Dendritic cell treated with granulocyte-macrophage colony-stimulating factor and Interleukin-4, amounts not matched to agents 40 ng/mL and 50 ng/mL, for 4 days (primary cell): Measurements from ENCODE around the gene NRARP.
A peak's percentile ranks its signal among the peaks of the same experiment; 100 is the strongest.

Experiments used
- H3K27ac Mint-ChIP-seq: one replicate; pipeline ENCODE4 v1.8.0; 2022; ENCODE audit warnings: mild to moderate bottlenecking, mixed read lengths
- H3K27me3 Mint-ChIP-seq: one replicate; pipeline ENCODE4 v1.8.0; 2022; ENCODE audit warnings: mild to moderate bottlenecking, mixed read lengths
- H3K36me3 Mint-ChIP-seq: one replicate; pipeline ENCODE4 v1.8.0; 2022; ENCODE audit warnings: low read depth, mixed read lengths
- H3K4me1 Mint-ChIP-seq: one replicate; pipeline ENCODE4 v1.8.0; 2022; ENCODE audit warnings: low read depth, mixed read lengths
- H3K4me3 Mint-ChIP-seq: one replicate; pipeline ENCODE4 v1.8.0; 2022; ENCODE audit warnings: mild to moderate bottlenecking, moderate library complexity, mixed read lengths
- H3K9me3 Mint-ChIP-seq: one replicate; pipeline ENCODE4 v1.8.0; 2022; ENCODE audit warnings: mixed read lengths
- intact Hi-C: fragments of 100-400 bp; cut with micrococcal nuclease; formaldehyde crosslinking; loops from one replicate; pipeline ENCODE4 v1.15.0; 2022

Gene NRARP

DNA sequence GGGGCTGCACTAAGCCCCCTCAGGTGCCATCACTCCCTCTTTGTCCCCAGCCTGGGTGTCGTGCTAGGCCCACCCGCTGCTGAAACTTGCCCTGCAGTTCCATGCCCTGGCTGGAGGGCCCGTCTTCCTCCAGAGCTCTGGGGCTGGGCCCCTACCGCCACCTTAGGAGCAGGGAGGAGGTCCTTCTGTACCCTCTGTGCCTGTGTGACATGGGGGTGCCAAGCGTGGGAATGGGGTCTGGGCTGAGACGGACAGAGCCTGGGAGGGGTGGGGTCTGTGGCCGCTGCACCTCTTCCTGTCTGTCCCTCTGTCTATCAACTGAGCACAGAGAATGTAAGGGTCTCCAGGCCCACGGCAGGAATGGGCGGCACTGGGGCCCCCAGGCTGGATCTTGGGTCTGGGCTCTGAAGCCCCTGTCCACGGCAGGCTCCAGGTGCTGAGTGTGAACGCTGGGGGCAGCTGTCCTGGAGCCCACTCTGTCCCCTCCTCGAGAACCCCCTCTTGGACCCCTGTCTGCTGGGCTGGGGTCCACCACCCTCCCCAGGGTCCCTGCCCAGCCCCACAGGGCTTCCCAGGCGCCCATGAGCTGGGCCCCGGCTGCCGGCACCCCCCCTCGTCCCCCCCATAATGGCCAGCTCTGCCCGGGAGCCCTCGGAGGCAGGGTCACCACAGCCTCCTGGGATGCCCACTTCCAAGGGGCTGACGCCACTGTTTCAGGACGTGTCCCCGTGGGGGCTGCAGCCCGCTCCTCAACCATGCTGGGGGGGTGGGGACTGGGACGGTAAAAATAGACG, 15.8 kb upstream of the NRARP start:
- no peaks in the 10 kb centered on the region for H3K36me3 Mint-ChIP-seq
- intact Hi-C loops = no loop called here
- no peak overlapping the region for H3K27ac Mint-ChIP-seq
- H3K9me3 Mint-ChIP-seq = no peaks in the 10 kb centered on the region
- peaks cover 58% of the 10 kb centered on the region for H3K27me3 Mint-ChIP-seq
- H3K4me3 Mint-ChIP-seq = no peak overlapping the region
- peaks cover 15% of the 10 kb centered on the region for H3K4me1 Mint-ChIP-seq

GRCh38 chr9:137317021-137317717, 15.1 kb upstream of the NRARP start:
- Mint-ChIP-seq H3K9me3 (no peaks in the 10 kb centered on the region), H3K36me3 (no peaks in the 10 kb centered on the region), H3K4me3 (no peak overlapping the region), H3K4me1 (peaks cover 15% of the 10 kb centered on the region), H3K27ac (peak overlapping the region; percentile 24), H3K27me3 (peaks cover 57% of the 10 kb centered on the region)
- intact Hi-C loops = no loop called here

DNA sequence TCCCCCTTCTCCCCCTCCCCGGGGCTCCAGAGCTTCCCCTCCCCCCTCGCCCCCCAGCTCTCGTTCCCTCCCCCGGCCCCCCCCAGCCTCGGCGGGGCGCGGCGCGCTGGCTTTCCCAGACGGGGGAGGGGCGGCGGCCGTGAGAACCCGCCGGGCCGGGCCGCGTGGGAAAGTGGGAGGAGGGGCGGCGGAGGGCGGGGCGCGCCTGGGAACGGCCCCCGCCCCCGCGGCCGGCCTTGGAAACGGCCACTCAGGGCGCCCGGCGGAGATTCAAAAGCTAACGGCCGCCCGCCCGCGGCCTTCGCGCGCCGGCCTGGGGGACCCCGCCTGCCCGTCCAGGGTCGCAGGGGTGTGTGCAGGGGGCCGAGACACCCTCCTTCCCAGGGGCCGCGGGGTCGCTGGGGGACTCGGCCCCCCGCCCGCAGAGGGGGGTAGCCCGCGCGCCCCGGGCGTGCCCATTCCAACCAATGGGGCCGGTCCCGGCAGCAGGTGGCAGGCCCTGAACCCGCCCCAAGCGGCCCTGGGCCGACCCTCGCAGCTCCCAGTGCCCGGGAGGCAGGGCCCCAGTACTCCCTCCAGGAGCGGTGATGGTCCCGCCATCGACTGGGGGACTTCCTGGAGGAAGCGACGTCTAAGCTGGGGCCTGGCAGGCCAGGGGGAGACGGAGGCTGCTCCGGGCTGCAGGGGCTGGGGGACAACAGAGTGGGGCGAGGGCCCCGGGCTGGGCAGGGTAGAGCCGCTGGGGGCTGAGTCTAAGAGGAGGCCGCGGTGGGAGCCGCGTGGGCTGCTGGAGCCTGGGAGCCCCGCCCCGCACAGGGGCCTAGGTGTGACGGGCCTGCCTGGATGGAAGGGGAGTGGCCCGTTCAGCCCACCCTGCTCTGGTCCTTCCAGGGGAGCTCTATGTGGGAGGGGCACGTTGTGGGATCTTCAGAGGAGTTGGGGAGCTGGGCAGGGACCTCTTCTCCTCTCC, 14.2 kb upstream of the NRARP start:
- H3K9me3 Mint-ChIP-seq = no peaks in the 10 kb centered on the region
- no peak overlapping the region for H3K4me3 Mint-ChIP-seq
- H3K27ac Mint-ChIP-seq = peak overlapping the region; percentile 24
- H3K27me3 Mint-ChIP-seq = peaks cover 54% of the 10 kb centered on the region
- peaks cover 15% of the 10 kb centered on the region for H3K4me1 Mint-ChIP-seq
- intact Hi-C loops = no loop called here
- H3K36me3 Mint-ChIP-seq = no peaks in the 10 kb centered on the region

DNA sequence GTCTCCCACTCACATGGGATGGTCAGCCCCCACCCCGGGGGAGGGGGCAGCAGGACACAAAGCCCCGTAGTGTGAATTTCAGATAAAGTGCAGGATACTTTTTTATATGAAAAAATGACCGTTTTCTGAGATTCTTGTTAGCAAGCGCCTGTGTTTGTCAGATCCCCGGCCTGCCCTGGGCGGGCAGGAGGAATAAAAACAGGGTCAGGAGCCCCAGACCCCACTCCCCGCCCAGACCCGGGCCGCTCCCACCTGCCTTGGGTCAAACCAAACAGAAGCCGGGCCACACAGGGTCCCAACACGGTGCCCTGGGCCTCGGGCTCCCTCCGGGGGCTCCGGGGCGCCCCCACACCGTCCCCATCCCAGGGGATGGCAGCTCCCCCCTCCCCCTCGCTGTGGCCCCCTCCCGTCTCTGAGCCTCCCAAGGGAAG, 13.5 kb upstream of the NRARP start:
- no peak overlapping the region for H3K4me3 Mint-ChIP-seq
- peaks cover 49% of the 10 kb centered on the region for H3K27me3 Mint-ChIP-seq
- intact Hi-C loops = no loop called here
- peaks cover 11% of the 10 kb centered on the region for H3K4me1 Mint-ChIP-seq
- no peaks in the 10 kb centered on the region for H3K9me3 Mint-ChIP-seq
- no peaks in the 10 kb centered on the region for H3K36me3 Mint-ChIP-seq
- no peak overlapping the region for H3K27ac Mint-ChIP-seq

- no peaks in the 10 kb centered on the region for H3K9me3 Mint-ChIP-seq
- H3K27me3 Mint-ChIP-seq = peaks cover 53% of the 10 kb centered on the region
- H3K36me3 Mint-ChIP-seq = no peaks in the 10 kb centered on the region
- H3K27ac Mint-ChIP-seq = no peak overlapping the region
- H3K4me3 Mint-ChIP-seq = no peak overlapping the region
- H3K4me1 Mint-ChIP-seq = peaks cover 7% of the 10 kb centered on the region
- intact Hi-C loops = no loop called here
These were observed 12.8 kb upstream of the NRARP start for GRCh38 chr9:137314561-137315560.

GRCh38 chr9:137313956-137314560, 12.0 kb upstream of the NRARP start:
- peaks cover 7% of the 10 kb centered on the region for H3K4me1 Mint-ChIP-seq

DNA sequence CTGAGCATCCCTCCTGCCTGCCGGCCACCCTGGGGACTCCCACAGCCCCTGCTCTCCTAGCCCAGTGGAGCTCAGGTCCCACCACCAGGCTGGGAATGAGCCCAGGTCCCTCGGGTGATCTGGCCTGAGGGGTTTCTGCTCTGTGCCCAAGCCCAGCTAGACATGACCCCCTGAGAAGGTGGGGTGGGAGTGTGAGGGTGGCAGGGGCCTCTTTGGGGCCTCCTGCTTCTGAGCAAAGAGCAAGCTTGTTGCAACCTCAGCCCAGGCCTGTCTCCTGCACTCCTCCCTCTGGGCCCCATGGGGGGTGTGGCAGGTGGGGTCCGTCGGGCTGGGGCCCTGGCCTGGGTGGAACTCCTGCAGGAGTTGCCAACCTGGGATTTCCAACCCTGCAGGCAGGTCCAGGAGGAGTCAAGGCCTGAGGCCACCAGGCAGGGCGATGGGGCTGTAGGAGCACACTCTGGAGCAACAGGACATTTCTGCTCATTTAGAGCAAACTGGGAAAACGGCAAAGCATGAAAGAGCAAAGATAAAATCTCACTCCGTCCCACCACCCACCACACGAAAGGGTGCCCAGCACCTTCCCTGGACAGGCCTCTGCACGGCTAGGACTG, 11.4 kb upstream of the NRARP start:
- Mint-ChIP-seq H3K9me3 (no peaks in the 10 kb centered on the region), H3K4me3 (no peak overlapping the region), H3K4me1 (peaks cover 7% of the 10 kb centered on the region), H3K36me3 (no peaks in the 10 kb centered on the region), H3K27ac (no peak overlapping the region), H3K27me3 (peaks cover 50% of the 10 kb centered on the region)
- intact Hi-C loops = no loop called here

More at GRCh38 chr9:137313956-137314560, 12.0 kb upstream of the NRARP start:
- intact Hi-C loops = no loop called here
- Mint-ChIP-seq H3K36me3 (no peaks in the 10 kb centered on the region), H3K27ac (no peak overlapping the region), H3K4me3 (no peak overlapping the region), H3K27me3 (peaks cover 51% of the 10 kb centered on the region), H3K9me3 (no peaks in the 10 kb centered on the region)

DNA sequence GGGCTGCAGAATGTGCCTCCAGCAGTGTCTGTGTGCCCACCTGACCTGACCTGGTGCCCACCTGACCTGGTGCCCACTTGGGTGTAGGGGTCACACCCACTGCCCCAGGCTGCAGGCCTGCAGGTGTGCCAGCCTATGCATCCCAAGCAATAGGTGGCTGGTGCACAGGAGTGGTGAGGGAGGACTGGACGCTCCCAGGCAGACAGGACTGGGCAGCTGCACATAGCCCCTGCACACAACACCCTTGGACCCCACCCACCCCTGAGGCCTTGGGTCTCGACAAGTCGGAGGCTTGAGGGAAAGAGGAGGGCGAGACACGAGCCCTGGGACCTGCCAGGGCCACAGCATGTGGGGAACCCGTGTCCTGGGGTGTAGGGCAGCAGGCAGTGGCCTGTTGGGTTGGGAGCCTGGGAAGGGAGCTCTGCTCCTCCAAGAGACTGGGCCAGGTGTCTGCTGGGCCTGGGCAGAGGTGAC, 10.8 kb upstream of the NRARP start:
- peaks cover 13% of the 10 kb centered on the region for H3K4me1 Mint-ChIP-seq
- intact Hi-C loops = no loop called here
- H3K27me3 Mint-ChIP-seq = peaks cover 54% of the 10 kb centered on the region
- H3K36me3 Mint-ChIP-seq = no peaks in the 10 kb centered on the region
- no peak overlapping the region for H3K4me3 Mint-ChIP-seq
- H3K9me3 Mint-ChIP-seq = no peaks in the 10 kb centered on the region
- no peak overlapping the region for H3K27ac Mint-ChIP-seq

DNA sequence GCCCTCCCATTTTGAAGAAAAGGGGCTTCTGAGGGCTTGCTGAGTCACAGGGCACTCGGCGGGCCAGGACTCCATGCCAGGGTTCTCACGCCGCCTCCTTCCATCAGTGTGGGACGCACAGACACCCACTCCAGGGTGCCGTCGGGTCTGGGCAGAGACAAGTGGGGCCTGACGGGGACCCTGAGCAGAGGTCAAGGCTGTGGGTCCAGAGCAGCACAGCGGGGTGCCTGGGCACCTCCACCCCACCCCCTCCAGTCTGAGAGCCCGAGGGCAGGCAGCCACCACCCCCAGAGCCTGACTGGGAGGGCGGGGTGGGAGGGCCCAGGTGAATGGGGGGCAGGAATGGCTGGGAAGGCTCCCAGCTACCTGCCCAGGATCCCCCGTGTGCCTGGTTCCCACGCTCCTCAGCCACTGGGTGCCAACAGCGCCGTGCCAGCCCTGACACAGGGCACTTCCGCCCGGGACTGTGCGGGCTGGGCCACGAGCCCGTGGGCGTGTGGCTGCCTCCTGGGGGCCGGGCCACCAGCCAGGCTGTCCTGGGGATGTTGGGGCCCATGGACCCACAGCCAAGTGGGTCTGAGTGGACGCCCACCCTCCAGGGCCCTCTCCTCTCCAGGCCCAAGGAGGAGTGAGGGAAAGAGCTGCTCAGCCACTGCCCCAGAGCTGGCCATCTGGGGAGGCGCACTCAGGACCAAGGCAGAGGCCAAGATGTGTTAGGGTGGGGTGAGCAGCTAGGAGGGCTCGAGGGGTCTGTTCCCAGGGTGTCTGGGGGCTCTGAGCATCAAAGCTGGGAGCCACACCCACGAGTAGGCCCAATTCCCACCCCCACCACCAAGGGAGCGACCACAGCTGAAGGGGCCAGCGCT, 10.1 kb upstream of the NRARP start:
- H3K27me3 Mint-ChIP-seq = peaks cover 54% of the 10 kb centered on the region
- intact Hi-C loops = no loop called here
- peaks cover 20% of the 10 kb centered on the region for H3K4me1 Mint-ChIP-seq
- H3K36me3 Mint-ChIP-seq = no peaks in the 10 kb centered on the region
- no peaks in the 10 kb centered on the region for H3K9me3 Mint-ChIP-seq
- H3K4me3 Mint-ChIP-seq = no peak overlapping the region
- no peak overlapping the region for H3K27ac Mint-ChIP-seq

DNA sequence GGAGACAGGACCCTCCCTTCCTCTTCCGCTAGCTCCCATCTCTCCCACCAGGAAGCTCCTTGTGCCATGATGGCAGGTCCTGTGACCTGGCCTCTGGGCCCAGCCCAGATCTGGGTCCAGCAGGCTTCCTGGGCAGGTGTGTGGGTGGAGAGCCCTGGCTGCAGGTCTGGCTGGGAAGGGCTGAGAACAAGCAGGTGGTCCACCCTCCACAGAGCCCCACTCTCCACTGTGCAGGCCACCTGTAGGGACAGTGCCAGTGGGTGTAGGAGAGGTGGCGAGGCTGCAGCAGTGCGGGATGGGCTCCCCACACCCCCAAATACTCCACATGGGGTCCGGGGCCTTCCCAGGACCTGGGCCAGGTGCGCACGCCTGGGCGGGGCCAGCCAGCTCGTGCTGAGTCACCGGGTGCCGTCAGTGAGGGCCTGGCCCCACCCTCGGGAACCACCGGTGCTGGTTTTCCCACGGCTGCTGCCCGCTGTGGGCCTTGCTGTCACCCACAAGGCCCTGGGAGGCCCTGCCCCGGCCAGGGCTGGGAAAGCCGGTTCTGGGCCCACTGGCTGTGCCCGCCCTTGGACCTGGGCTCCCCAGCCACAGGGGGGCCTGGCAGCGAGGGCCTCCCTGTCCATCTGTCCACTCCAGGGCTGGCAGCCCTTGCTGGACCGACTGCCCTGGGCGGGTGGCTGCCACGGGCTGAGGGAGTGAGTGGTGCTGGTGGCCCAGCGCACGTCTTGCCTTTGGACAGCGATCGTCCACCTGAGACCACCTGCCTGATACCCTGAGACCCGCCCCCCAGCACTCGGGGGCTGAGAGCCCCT, 9.3 kb upstream of the NRARP start:
- intact Hi-C loops = no loop called here
- H3K9me3 Mint-ChIP-seq = no peaks in the 10 kb centered on the region

More for the DNA sequence above, 9.3 kb upstream of the NRARP start:
- no peak overlapping the region for H3K4me3 Mint-ChIP-seq
- peaks cover 23% of the 10 kb centered on the region for H3K4me1 Mint-ChIP-seq
- peaks cover 54% of the 10 kb centered on the region for H3K27me3 Mint-ChIP-seq
- peak overlapping the region; percentile 51 for H3K27ac Mint-ChIP-seq
- no peaks in the 10 kb centered on the region for H3K36me3 Mint-ChIP-seq
